ENCODE results near the gene MZB1. TPM values are rescaled to one million over a fixed set of nuclear protein-coding genes. Genes with fewer than 3 reads are reported as not detected.

MZB1 gene
- polyA plus RNA-seq, 1 donor from 2014 or later, result not detected

DNA sequence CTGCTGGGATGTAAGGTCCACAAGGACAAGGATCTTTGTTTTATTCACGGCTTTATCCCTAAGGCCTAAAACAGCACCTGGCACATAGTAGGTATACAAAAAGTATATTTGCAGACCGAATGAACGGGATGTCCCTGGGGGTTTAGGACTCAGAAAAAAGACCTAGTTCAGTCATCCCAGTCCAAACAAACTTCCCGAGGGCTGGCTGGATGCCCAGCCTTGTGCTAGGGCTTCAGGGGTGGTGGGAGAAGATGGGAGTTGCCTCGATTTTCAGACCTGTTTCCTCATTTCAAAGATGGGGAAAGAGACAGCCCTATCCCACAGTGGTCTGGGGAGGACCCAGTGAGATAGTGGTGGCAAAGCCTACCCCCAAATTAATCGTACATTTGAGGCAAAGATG lies 8.2 kb upstream of the MZB1 start:
- no peak overlapping the region for H3K9ac ChIP-seq (ENCODE audit: low read length)

DNA sequence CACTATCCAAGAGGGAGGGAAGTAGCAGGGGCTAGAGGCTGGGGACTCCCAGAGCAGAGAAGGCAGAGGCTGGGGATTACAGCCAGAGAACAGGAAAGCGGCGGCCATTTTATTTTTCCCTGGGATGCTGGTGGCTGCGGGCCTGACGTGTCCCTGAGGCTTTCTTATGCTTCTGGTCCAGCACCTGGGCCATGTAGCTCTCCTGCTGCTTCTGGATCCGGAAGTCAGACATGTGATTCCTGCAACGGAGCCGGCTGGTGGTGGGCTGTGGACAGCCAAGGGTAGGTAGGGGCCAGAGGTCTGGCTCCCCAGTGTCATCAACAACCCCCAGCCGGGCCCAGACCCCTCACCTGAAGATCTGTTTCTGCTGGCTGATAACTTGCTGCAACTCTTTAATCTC lies 7.0 kb upstream of the MZB1 start:
- Histone ChIP-seq H3K9me2 (ENCODE audit: insufficient read depth, low read length) (no peaks in the 10 kb centered on the region), H4K20me1 (ENCODE audit: insufficient read depth) (no peaks in the 10 kb centered on the region), H3K9me3 (ENCODE audit: low read length) (no peaks in the 10 kb centered on the region), H3K36me3 (ENCODE audit: insufficient read depth, low read length) (no peaks in the 10 kb centered on the region), H3K9ac (ENCODE audit: low read length) (no peak overlapping the region), H3K79me2 (replicated peaks; ENCODE audit: insufficient read depth, low read length) (no peaks in the 10 kb centered on the region), H3F3A (ENCODE audit: insufficient read depth, low read length, poor library complexity, severe bottlenecking) (no peaks in the 10 kb centered on the region), H2AFZ (ENCODE audit: low read depth, low read length) (no peak overlapping the region), H3K4me3 (ENCODE audit: low read length) (no peak overlapping the region), H3K27me3 (ENCODE audit: insufficient read depth, low read depth, low read length) (peaks cover 44% of the 10 kb centered on the region), H3K4me2 (ENCODE audit: low read length) (no peak overlapping the region), H3K27ac (ENCODE audit: low read length) (no peak overlapping the region)
- TF ChIP-seq MXI1 (conservative IDR thresholded peaks at IDR 0.05; ENCODE audit: poor library complexity, severe bottlenecking) (no peak), SMC3 (conservative IDR thresholded peaks at IDR 0.05; ENCODE audit: poor library complexity) (no peak), EP300 (conservative IDR thresholded peaks at IDR 0.05; ENCODE audit: poor library complexity, severe bottlenecking) (no peak), TAF1 (IDR thresholded peaks at IDR 0.05; ENCODE audit: low read depth) (no peak), EZH2 (IDR thresholded peaks at IDR 0.05; ENCODE audit: borderline replicate concordance, insufficient read depth, low read length, poor library complexity, severe bottlenecking) (no peak), RAD21 (conservative IDR thresholded peaks at IDR 0.05) (no peak), POLR2AphosphoS5 (IDR thresholded peaks at IDR 0.05) (no peak)
- TF ChIP-seq, protein P1, sequence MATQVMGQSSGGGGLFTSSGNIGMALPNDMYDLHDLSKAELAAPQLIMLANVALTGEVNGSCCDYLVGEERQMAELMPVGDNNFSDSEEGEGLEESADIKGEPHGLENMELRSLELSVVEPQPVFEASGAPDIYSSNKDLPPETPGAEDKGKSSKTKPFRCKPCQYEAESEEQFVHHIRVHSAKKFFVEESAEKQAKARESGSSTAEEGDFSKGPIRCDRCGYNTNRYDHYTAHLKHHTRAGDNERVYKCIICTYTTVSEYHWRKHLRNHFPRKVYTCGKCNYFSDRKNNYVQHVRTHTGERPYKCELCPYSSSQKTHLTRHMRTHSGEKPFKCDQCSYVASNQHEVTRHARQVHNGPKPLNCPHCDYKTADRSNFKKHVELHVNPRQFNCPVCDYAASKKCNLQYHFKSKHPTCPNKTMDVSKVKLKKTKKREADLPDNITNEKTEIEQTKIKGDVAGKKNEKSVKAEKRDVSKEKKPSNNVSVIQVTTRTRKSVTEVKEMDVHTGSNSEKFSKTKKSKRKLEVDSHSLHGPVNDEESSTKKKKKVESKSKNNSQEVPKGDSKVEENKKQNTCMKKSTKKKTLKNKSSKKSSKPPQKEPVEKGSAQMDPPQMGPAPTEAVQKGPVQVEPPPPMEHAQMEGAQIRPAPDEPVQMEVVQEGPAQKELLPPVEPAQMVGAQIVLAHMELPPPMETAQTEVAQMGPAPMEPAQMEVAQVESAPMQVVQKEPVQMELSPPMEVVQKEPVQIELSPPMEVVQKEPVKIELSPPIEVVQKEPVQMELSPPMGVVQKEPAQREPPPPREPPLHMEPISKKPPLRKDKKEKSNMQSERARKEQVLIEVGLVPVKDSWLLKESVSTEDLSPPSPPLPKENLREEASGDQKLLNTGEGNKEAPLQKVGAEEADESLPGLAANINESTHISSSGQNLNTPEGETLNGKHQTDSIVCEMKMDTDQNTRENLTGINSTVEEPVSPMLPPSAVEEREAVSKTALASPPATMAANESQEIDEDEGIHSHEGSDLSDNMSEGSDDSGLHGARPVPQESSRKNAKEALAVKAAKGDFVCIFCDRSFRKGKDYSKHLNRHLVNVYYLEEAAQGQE (IDR thresholded peaks at IDR 0.05; ENCODE audit: borderline replicate concordance), result no peak

More for the DNA sequence above, 8.2 kb upstream of the MZB1 start:
- no peak for TF ChIP-seq EZH2 (IDR thresholded peaks at IDR 0.05; ENCODE audit: borderline replicate concordance, insufficient read depth, low read length, poor library complexity, severe bottlenecking)
- TF ChIP-seq, protein P2, sequence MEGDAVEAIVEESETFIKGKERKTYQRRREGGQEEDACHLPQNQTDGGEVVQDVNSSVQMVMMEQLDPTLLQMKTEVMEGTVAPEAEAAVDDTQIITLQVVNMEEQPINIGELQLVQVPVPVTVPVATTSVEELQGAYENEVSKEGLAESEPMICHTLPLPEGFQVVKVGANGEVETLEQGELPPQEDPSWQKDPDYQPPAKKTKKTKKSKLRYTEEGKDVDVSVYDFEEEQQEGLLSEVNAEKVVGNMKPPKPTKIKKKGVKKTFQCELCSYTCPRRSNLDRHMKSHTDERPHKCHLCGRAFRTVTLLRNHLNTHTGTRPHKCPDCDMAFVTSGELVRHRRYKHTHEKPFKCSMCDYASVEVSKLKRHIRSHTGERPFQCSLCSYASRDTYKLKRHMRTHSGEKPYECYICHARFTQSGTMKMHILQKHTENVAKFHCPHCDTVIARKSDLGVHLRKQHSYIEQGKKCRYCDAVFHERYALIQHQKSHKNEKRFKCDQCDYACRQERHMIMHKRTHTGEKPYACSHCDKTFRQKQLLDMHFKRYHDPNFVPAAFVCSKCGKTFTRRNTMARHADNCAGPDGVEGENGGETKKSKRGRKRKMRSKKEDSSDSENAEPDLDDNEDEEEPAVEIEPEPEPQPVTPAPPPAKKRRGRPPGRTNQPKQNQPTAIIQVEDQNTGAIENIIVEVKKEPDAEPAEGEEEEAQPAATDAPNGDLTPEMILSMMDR (IDR thresholded peaks at IDR 0.05; ENCODE audit: poor library complexity, severe bottlenecking), result no peak
- no peak overlapping the region for H2AFZ ChIP-seq (ENCODE audit: low read depth, low read length)
- no peaks in the 10 kb centered on the region for H3K9me3 ChIP-seq (ENCODE audit: low read length)
- H3K4me2 ChIP-seq (ENCODE audit: low read length), result no peak overlapping the region
- no peaks in the 10 kb centered on the region for H3K9me2 ChIP-seq (ENCODE audit: insufficient read depth, low read length)
- H3K4me3 ChIP-seq (ENCODE audit: low read length), result no peak overlapping the region
- H3K79me2 ChIP-seq (replicated peaks; ENCODE audit: insufficient read depth, low read length), result no peaks in the 10 kb centered on the region
- no peaks in the 10 kb centered on the region for H3F3A ChIP-seq (ENCODE audit: insufficient read depth, low read length, poor library complexity, severe bottlenecking)
- no peaks in the 10 kb centered on the region for H3K36me3 ChIP-seq (ENCODE audit: insufficient read depth, low read length)
- no peaks in the 10 kb centered on the region for H4K20me1 ChIP-seq (ENCODE audit: insufficient read depth)
- peaks cover 32% of the 10 kb centered on the region for H3K27me3 ChIP-seq (ENCODE audit: insufficient read depth, low read depth, low read length)
- no peak overlapping the region for H3K27ac ChIP-seq (ENCODE audit: low read length)

Measured in neural cell (in vitro differentiated cells).